ENCODE data around the gene BTRC. TPM values are rescaled to one million over a fixed set of nuclear protein-coding genes. Genes with fewer than 3 reads are reported as not detected.

BTRC gene
- total RNA-seq, 1 experiment from 2014 or later = 29.1 TPM

DNA sequence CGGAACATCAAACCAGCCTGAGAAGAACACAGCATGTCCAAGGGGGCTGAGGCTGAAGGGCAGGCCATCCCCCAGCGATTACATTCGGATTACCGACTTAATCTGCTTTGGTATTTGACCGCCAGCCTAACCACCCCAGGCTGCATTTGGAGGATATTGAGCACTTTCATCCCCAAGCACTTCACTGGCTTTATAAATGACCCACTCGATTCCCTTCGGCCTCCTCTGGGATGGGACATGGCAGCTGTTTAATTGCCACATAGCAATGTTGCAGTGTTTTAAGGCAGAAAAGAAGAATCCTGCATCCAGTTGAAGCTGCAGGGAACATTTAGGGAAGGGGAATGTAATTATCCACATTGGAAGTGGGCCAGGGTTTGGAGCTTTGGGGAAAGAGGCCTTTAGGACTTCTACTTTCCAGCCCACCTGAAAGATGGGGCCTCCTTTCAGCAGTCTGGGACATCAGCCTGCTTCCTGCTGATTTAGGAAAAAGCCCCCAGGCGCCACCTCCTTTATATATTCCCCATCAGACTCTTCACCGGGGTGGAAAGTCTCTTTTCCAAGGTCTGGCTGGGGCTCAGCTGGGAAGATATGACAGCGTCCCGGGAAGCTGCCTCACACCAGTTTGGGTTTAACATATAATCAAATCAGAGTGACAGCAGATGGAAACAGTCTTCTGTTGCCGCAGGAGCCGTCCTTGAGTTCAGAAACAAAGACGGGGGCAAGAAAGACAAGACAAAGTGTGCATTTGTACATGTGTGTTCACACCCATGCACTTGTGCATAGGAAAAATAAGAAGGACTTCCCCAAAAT, 243.3 kb downstream of the BTRC start:
- TF ChIP-seq MAX (IDR thresholded peaks at IDR 0.05) (no peak), TCF7L2 (IDR thresholded peaks at IDR 0.05; ENCODE audit: borderline replicate concordance, extremely low read depth, insufficient read depth, insufficient read length) (no peak), ZNF274 (IDR thresholded peaks at IDR 0.05; ENCODE audit: low read depth, low read length) (no peak), YY1 (IDR thresholded peaks at IDR 0.05; ENCODE audit: extremely low read depth, insufficient replicate concordance, low read depth, low read length) (no peak), FOSL1 (IDR thresholded peaks at IDR 0.05; ENCODE audit: low read depth) (no peak)
- no peak overlapping the region for H3K4me3 ChIP-seq (replicated peaks in 1 of 2; ENCODE audit: low read depth in 1 of 2, low read length in 2 of 2)
- intact Hi-C loops (cut with micrococcal nuclease) = no loop called here
- no peak overlapping the region for H3K4me2 ChIP-seq (ENCODE audit: low read length)
- no peak for ATAC-seq
- no peaks in the 10 kb centered on the region for H3K79me2 ChIP-seq (ENCODE audit: insufficient read depth, low read length)
- ChIA-PET POLR2A (no interaction called here), RAD21 (ENCODE audit: low non-redundant PET in 1 of 2, low total read pairs in 2 of 2, uncharacterized antibody in 2 of 2, unreplicated experiment in 2 of 2) (no interaction called here), CTCF (no interaction called here)
- no peaks in the 10 kb centered on the region for H3K27me3 ChIP-seq (ENCODE audit: insufficient read depth, low read length)
- H3K27ac ChIP-seq (ENCODE audit: low read depth, low read length) = no peak overlapping the region
- no peaks in the 10 kb centered on the region for H3K9me3 ChIP-seq (ENCODE audit: control insufficient read depth in 1 of 2, insufficient read depth in 1 of 2, low read depth in 1 of 2, low read length in 2 of 2)
- no peak for DNase-seq (ENCODE audit: low read depth, low spot score)
- no peaks in the 10 kb centered on the region for H3K9me2 ChIP-seq (ENCODE audit: insufficient read depth)
- no peaks in the 10 kb centered on the region for H3K4me1 ChIP-seq (ENCODE audit: control insufficient read depth in 1 of 2, insufficient read depth in 2 of 2, low read length in 2 of 2)
- 0 out of 2 replicates have a peak, but pooled peaks cover under 1% of the 10 kb centered on the region for H4K20me1 ChIP-seq (ENCODE audit: insufficient read depth)
- peaks cover 0 to 9% of the 10 kb centered on the region in 2 experiments; a peak in 3 of 4 replicates for H3K36me3 ChIP-seq (ENCODE audit: control insufficient read depth in 1 of 2, insufficient read depth in 2 of 2, low read length in 2 of 2)
- H2AFZ ChIP-seq (ENCODE audit: low read depth, low read length, poor library complexity, severe bottlenecking) = no peak overlapping the region
- no TSS peak for BruUV-seq (replicated peaks)
- no peak overlapping the region for H3K9ac ChIP-seq (ENCODE audit: low read length)

GRCh38 chr10:101601541-101601940, 247.6 kb downstream of the BTRC start:
- Histone ChIP-seq H4K20me1 (ENCODE audit: insufficient read depth) (0 out of 2 replicates have a peak, but pooled peaks cover 5% of the 10 kb centered on the region), H3K4me2 (ENCODE audit: low read length) (no peak overlapping the region), H3K9ac (ENCODE audit: low read length) (no peak overlapping the region), H3K9me3 (ENCODE audit: control insufficient read depth in 1 of 2, insufficient read depth in 1 of 2, low read depth in 1 of 2, low read length in 2 of 2) (no peaks in the 10 kb centered on the region), H2AFZ (ENCODE audit: low read depth, low read length, poor library complexity, severe bottlenecking) (no peak overlapping the region), H3K4me3 (replicated peaks in 1 of 2; ENCODE audit: low read depth in 1 of 2, low read length in 2 of 2) (no peak overlapping the region), H3K36me3 (ENCODE audit: control insufficient read depth in 1 of 2, insufficient read depth in 2 of 2, low read length in 2 of 2) (peaks cover 0 to 9% of the 10 kb centered on the region in 2 experiments; a peak in 3 of 4 replicates), H3K9me2 (ENCODE audit: insufficient read depth) (no peaks in the 10 kb centered on the region), H3K27me3 (ENCODE audit: insufficient read depth, low read length) (no peaks in the 10 kb centered on the region), H3K4me1 (ENCODE audit: control insufficient read depth in 1 of 2, insufficient read depth in 2 of 2, low read length in 2 of 2) (no peaks in the 10 kb centered on the region), H3K79me2 (ENCODE audit: insufficient read depth, low read length) (no peaks in the 10 kb centered on the region), H3K27ac (ENCODE audit: low read depth, low read length) (no peak overlapping the region)
- TF ChIP-seq ZFX (IDR thresholded peaks at IDR 0.05) (0 out of 2 replicates have a peak, but pooled peaks have one; percentile 25), JUND (IDR thresholded peaks at IDR 0.05) (no peak), ELF1 (IDR thresholded peaks at IDR 0.05; ENCODE audit: borderline replicate concordance, low read depth) (no peak)
- intact Hi-C loops (cut with micrococcal nuclease) = no loop called here
- POLR2A ChIA-PET = no interaction called here
- DNase-seq (ENCODE audit: low read depth, low spot score) (no peak), ATAC-seq (no peak)
- BruUV-seq (replicated peaks) = no TSS peak
- CTCF ChIA-PET = interaction anchor here (1.1 to 6.0 kb wide), 7 partner anchors 8 to 471 kb away, joined by 3 to 220 read pairs (median 6); partner anchors contain the start of gene NPM3
- RAD21 ChIA-PET (ENCODE audit: low non-redundant PET in 1 of 2, low total read pairs in 2 of 2, uncharacterized antibody in 2 of 2, unreplicated experiment in 2 of 2) = interaction anchor here (1.7 kb wide), 2 partner anchors 180 kb away, joined by 15 to 21 read pairs; no protein-coding TSS in a partner anchor

Measured in HCT116 (cell line).